GM18519 (cell line): ENCODE results near the gene SBF2.
"Not testable (repeated sequence)": the region's sequence is repeated elsewhere in the genome, so short reads cannot be mapped to it uniquely, and the experiment has no call there.

Experiments used
- ATAC-seq: cut with Tn5 transposase; IDR thresholded peaks from one replicate; pipeline ENCODE4 v1.9.1; 2021; ENCODE audit warnings: mild to moderate bottlenecking, moderate library complexity; ENCODE audit not compliant: unreplicated experiment, low FRiP score

The SBF2 gene

DNA sequence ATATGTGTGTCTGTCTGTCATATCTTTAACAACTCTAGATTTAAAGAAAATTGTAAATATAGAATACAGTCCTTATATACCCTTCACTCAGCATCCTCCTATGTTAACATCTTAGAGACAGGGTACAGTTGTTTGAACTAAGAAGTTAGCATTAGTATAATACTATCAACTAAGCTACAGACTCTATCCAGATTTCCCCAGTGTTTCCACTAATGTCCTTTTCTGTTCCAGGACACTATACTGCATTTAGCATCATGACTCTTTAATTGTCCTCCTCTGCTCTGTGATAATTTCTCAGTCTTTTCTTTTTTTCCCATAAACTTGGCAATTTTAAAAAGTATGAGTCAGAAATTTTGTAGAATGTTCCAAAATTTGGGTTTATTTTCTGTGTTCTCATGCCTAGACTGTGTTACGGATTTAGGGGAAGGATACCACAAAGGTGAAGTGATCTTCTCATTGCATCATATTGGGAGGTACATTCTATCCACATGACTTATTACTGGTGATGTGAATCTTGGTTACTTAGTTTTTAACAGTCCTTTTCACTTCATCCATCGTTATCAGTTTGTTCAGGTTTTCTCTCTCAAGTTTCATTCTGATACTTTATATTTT is 168.4 kb downstream of the SBF2 start:
- ATAC-seq: no peak

DNA sequence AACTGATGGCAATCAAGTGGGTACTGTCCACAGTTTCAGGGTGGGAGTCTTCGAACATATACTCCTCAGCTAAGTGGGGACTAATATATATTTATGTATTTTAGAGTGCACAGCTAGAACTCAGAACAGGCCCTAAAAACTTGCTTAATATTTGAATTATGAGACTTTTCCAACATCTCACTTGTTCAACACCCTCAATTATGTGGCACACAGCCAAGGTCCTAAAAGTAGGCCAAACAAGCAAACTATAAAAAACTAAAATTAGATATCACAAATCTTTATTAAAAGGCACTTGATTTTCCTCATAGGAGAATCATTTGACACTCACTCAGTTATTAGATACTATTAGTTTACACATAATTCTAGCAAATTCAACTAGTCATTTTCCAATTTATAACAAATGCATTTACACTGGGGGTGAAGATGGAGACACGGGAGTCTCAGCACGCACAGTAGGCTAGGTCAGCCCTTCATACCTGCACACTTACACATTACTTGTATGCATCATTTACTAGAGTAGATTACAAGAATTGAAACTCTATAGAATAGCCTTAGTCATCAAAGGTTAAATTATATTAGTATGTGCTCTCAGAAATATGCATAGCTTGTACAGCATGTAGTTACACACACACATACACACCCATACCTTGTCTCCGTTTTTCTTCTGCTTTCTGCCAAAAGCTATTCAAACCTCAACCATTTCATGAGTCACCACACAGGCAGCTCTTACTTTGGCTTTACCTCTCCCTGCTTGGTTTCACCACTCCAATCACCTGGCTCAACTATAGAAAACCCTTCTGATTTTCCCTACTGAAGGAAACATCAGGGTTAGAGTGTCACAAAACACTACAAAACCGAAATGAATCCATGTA is 171.5 kb downstream of the SBF2 start:
- no peak for ATAC-seq

GRCh38 chr11:10118865-10119264 is 175.2 kb downstream of the SBF2 start:
- no peak for ATAC-seq

- ATAC-seq: no peak
Observed at GRCh38 chr11:10117709-10118351, 176.2 kb downstream of the SBF2 start.

- ATAC-seq: no peak
Observed at GRCh38 chr11:10116588-10116987, 177.4 kb downstream of the SBF2 start.

- ATAC-seq: no peak
Observed at GRCh38 chr11:10114593-10115404, 179.2 kb downstream of the SBF2 start.

- no peak for ATAC-seq
Observed at GRCh38 chr11:10113852-10114251, 180.2 kb downstream of the SBF2 start.

- no peak for ATAC-seq
Observed at GRCh38 chr11:10109806-10110205, 184.2 kb downstream of the SBF2 start.

DNA sequence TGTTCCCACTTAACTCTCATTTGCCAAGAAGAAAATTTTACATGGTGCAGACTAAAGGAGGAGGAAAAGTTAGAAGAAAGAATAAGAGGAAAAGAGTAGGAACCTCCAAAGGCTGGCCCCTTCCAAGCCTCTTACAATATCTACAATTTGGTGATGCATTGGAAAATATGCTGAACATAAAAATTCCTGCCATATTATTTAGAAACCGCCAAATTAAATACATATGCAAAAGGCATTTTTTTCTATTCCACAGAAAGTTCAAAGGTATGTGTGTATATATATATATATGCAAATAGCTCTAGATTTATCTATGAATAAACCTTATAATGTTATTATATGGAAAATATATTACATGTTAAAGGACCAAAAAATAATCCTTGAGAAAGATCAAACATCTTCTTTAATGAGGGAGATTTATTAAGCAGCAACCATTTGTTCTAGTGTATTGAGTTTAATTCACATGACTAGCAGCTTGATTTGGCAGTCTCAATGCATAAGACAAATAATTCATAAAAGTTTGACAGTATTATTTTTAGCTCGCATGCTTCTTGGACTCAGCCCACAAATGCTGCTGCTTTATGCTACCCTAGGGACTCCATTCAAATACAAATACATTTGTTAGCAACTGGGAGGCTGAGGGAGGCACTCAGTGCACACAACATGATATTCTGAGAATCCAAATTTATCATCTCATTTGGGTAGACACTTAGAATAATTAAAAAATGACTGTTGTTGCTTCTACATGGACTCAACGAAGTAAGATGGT is 184.9 kb downstream of the SBF2 start:
- no peak for ATAC-seq

- ATAC-seq: no peak
Observed at GRCh38 chr11:10107497-10107896, 186.5 kb downstream of the SBF2 start.

DNA sequence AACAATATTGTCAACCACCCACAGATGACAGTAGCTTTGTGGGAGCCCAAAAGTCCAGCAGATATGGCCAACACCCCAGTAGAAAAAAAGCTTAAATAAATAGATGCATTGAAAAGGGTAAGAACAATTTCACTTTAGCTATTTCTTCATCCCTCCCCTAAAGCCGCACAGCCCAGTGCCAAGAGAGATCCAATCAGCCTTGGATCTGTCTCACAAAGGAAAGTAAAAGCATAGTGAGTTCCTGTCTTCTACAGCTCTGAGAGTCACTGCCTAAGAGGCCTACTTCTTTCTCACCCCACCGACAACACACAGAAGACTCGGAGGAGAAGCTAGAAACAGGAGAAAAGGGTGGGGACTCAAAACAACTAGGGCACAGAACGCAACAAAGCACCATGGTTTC is 196.4 kb downstream of the SBF2 start:
- ATAC-seq: no peak

DNA sequence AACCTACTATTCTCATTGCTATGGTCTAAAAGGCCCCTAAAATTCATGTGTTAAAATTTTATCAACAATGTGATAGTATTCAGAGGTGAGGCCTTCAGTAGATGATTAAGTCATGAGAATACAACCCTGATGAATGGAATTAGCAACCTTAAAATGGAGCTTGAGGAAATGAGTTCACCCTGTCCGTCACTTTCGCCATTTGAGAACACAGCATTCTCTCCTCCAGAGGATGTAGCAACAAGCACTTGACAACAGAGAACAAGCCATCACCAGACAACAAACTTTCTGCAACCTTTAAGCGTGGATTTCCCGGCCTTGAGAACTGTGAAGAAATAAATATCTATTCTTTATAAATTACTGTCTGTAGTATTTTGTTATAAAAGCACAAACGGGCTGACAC is 197.0 kb downstream of the SBF2 start:
- no peak for ATAC-seq

DNA sequence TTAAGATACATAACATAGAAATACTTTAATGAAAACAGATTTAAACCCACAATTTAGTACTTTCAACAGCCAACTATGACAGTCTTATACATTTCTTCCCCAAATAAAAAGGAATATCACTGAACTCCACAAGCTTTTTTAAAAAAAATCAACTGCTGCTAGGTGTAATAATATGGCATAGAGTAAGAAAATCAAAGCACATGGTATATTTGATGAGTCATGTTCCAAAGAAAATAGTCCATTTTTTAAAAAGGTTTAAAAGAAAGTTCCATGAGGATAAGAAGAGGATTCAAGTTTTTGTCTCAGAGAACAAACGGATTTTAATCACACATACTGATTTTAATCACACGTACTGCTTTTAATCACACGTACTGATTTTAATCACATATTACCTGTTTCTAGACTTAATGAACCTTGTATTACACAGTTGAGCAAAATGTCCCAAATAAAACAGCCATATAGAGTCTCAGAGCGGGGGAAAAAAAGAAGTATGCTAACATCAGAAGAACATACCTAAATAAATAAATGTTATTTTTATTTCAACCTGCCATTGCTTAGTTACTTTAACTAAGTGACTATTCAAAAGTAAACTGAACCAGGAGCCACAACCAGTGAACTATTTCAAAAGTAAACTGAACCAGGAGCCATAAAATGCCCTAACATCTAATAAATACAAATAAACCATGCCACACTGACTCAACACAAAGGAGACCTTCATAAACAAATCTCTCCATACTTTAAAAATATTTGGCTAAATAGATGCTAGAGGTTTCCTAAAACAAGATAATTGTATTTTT is 198.4 kb downstream of the SBF2 start:
- ATAC-seq: no peak

GRCh38 chr11:10092426-10092825 is 201.6 kb downstream of the SBF2 start:
- ATAC-seq: no peak

DNA sequence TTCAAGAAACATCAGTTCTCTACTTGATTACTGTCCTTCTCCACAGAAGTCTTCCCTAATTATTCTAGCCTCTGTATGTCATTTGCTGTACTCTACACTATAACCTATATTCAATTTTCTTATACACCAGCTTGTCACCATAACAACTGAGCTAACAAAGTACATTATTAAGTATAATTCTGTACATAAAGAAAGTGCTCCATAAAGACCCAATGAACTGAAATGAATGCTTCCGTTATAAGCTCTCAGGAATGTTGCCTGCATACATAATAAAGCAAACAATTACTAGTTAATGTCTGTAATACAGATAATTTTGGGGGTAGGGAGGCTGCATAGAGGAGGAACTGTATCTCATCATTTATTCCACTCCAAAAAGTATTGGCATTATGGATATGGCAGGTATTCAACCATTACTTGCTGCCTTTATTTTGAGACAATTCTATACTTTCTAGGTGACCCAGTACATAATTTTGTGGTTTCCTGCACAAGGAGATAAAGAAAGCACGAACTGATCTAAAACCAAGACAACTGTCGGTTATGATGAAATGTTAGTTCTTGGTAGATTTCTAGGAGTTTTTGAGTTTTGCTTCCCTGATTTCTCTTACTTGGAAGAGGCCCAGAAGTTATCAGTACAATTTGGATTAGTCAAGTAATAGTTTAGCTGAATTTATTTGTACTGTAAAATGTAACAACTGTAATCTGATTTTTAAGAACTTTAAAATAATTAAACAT is 202.5 kb downstream of the SBF2 start:
- ATAC-seq: no peak

- ATAC-seq: not testable (repeated sequence)
Observed at GRCh38 chr11:10087923-10088225, 206.1 kb downstream of the SBF2 start.

DNA sequence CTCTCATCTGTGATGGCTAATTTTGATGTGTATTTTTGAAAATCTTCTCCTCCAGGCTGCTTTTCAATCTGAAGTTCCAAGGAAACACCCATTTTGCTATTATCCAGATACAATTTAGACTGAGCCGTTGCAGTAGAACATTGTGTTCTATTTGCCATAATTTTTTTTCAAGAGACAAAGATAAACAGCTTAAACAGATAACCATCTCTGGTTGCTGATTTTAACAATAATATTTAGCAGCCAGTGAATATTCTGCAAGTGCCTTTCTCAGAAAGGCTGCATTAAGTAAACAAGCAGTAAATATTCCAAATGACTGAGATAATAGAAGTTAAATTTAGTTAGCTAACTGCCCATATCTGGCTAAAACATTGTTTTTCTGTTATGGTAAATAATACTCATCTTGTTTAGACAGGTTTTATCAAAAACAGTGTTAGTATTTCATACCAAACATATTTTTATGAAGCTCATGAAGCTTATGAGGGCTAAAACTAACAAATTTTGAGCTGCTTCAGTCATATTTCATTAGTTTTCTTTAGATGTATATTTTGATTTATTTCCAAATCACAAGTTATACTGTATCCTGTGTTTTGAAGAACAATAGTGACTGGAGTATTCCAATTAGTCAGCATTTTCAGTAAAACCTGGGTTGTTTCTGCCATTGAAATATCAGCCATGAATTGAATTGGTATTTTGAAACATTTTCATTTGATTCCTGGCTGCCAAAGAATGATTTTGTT is 206.7 kb downstream of the SBF2 start:
- no peak for ATAC-seq

DNA sequence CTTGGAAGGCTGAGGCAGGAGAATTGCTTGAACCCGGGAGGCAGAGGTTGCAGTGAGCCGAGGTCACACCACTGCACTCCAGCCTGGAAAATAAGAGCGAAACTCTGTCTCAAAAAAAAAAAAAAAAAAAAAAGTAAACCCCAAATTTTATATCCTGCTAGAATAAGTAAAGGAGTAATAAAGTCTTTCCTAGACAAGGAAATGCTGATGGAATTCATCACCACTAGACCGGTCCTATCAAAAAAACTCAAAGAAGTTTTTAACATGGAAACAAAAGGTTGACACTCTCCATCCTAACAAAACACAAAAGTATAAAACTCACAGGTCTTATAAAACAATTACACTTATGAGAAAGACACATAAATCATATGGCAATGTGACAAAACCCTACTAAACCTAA is 213.9 kb downstream of the SBF2 start:
- no peak for ATAC-seq
